ENCODE measurements around the gene KCTD13. TPM values are rescaled to one million over a fixed set of nuclear protein-coding genes. Genes with fewer than 3 reads are reported as not detected.

Gene KCTD13
- total RNA-seq, 4 donors from 2014 or later, result 7.1 to 44.5 (median 20.0) TPM

GRCh38 chr16:29899516-29900101 is 26.4 kb downstream of the KCTD13 start, which contains the start of gene SEZ6L2:
SEZ6L2 (minus strand) TSS chr16:29899550; CDS start chr16:29899019, 531 bp downstream.
- DNase-seq (ENCODE audit: low spot score) (peak; percentile 38), ATAC-seq (ENCODE audit: low FRiP score) (peak; percentile 85)
- no peak for TF ChIP-seq CTCF (IDR thresholded peaks at IDR 0.05)

- no peak for DNase-seq (ENCODE audit: low spot score)
- peak; percentile 42 for ATAC-seq (ENCODE audit: low FRiP score)
- TF ChIP-seq CTCF (IDR thresholded peaks at IDR 0.05), result no peak
Measured at GRCh38 chr16:29898804-29899515, 27.1 kb downstream of the KCTD13 start.

GRCh38 chr16:29898135-29898803 is 27.8 kb downstream of the KCTD13 start:
- TF ChIP-seq CTCF (IDR thresholded peaks at IDR 0.05), result no peak
- DNase-seq (ENCODE audit: low spot score), result no peak
- ATAC-seq (ENCODE audit: low FRiP score), result no peak

GRCh38 chr16:29897333-29897732 is 28.7 kb downstream of the KCTD13 start:
- ATAC-seq (ENCODE audit: low FRiP score) (no peak), DNase-seq (ENCODE audit: low spot score) (no peak)
- no peak for TF ChIP-seq CTCF (IDR thresholded peaks at IDR 0.05)

- no peak for ATAC-seq (ENCODE audit: low FRiP score)
- TF ChIP-seq CTCF (IDR thresholded peaks at IDR 0.05), result no peak
- DNase-seq (ENCODE audit: low spot score), result no peak
Measured at GRCh38 chr16:29896841-29897240, 29.2 kb downstream of the KCTD13 start.

- no peak for TF ChIP-seq CTCF (IDR thresholded peaks at IDR 0.05)
- DNase-seq (ENCODE audit: low spot score), result no peak
- ATAC-seq (ENCODE audit: low FRiP score), result no peak
Measured at GRCh38 chr16:29894352-29894751, 31.7 kb downstream of the KCTD13 start.
